CD14-positive monocyte (primary cell): ENCODE measurements around the gene PCDH15. TPM values are rescaled to one million over a fixed set of nuclear protein-coding genes. Genes with fewer than 3 reads are reported as not detected.

Source experiments
- DNase-seq, 3 donors: peaks; one replicate each; pipeline ENCODE4 v3.0.0-alpha.2; 2011 to 2022
- H2AFZ ChIP-seq: 2 replicates; pipeline ENCODE4 v1.6.0; 2012; ENCODE audit warnings: mild to moderate bottlenecking, low read depth, low read length, inconsistent platforms; ENCODE audit not compliant: insufficient read depth, poor library complexity, severe bottlenecking
- H3K27ac ChIP-seq, 2 donors: 1 replicate in 1 of 2; 2 replicates in 1 of 2; pipeline ENCODE4 v1.5.1; 2012 to 2013; ENCODE audit warnings: low read length in 2 of 2, control low read depth in 1 of 2, inconsistent platforms in 1 of 2, low read depth in 1 of 2, mild to moderate bottlenecking in 1 of 2
- H3K27me3 ChIP-seq, 2 donors: one replicate each; pipeline versions ENCODE4 v1.6.0 to v1.6.1; 2011 to 2013; ENCODE audit warnings: low read length in 2 of 2; ENCODE audit not compliant: control insufficient read depth in 2 of 2, insufficient read depth in 2 of 2
- H3K36me3 ChIP-seq, 2 donors: replicated peaks in 1 of 2; 1 replicate in 1 of 2; 2 replicates in 1 of 2; pipeline versions ENCODE4 v1.5.1 to v1.6.1; 2012 to 2013; ENCODE audit warnings: low read length in 2 of 2, control low read depth in 1 of 2, inconsistent platforms in 1 of 2, mild to moderate bottlenecking in 1 of 2; ENCODE audit not compliant: insufficient read depth in 2 of 2, control insufficient read depth in 1 of 2
- H3K4me1 ChIP-seq, 2 donors: 1 replicate in 1 of 2; 2 replicates in 1 of 2; pipeline versions ENCODE4 v1.5.1 to v1.6.1; 2012 to 2013; ENCODE audit warnings: low read length in 2 of 2, control low read depth in 1 of 2, inconsistent platforms in 1 of 2, mild to moderate bottlenecking in 1 of 2, moderate library complexity in 1 of 2; ENCODE audit not compliant: insufficient read depth in 2 of 2, control insufficient read depth in 1 of 2
- H3K4me2 ChIP-seq: replicated peaks from 2 replicates; pipeline ENCODE3; 2012; ENCODE audit warnings: low read length, moderate library complexity, mild to moderate bottlenecking; ENCODE audit not compliant: poor library complexity, severe bottlenecking; ENCODE audit errors: extremely low read depth
- H3K4me3 ChIP-seq, 3 experiments: fragments of 200-600 bp in 1 of 3; sonication (generic) in 1 of 3; replicated peaks in 1 of 3; 1 replicate in 2 of 3; 2 replicates in 1 of 3; pipeline ENCODE4 v1.5.1; 2011 to 2013; ENCODE audit warnings: low read length in 3 of 3, mild to moderate bottlenecking in 3 of 3, control low read depth in 2 of 3, low read depth in 2 of 3, inconsistent platforms in 1 of 3, moderate library complexity in 1 of 3
- H3K79me2 ChIP-seq: 2 replicates; pipeline ENCODE4 v1.6.0; 2012; ENCODE audit warnings: mild to moderate bottlenecking, control low read depth, inconsistent platforms, low read length, moderate library complexity; ENCODE audit not compliant: insufficient read depth
- H3K9ac ChIP-seq: 2 replicates; pipeline ENCODE4 v1.6.0; 2017; ENCODE audit warnings: low read length, mild to moderate bottlenecking; ENCODE audit not compliant: insufficient read depth, poor library complexity, severe bottlenecking
- H3K9me3 ChIP-seq, 2 donors: replicated peaks in 1 of 2; 1 replicate in 1 of 2; 2 replicates in 1 of 2; pipeline versions ENCODE4 v1.5.1 to v1.6.1; 2012 to 2013; ENCODE audit warnings: low read length in 2 of 2, control low read depth in 1 of 2; ENCODE audit not compliant: control insufficient read depth in 1 of 2, insufficient read depth in 1 of 2
- H4K20me1 ChIP-seq: 2 replicates; pipeline ENCODE4 v1.6.0; 2012; ENCODE audit warnings: mild to moderate bottlenecking, low read length, control low read depth, moderate library complexity; ENCODE audit not compliant: insufficient read depth
- H3K27ac Mint-ChIP-seq, 7 donors: one replicate each; pipeline ENCODE4 v1.8.0; 2020; ENCODE audit warnings: mild to moderate bottlenecking in 7 of 7, mixed read lengths in 7 of 7, moderate library complexity in 6 of 7, inconsistent platforms in 2 of 7
- H3K27me3 Mint-ChIP-seq, 3 donors: one replicate each; pipeline ENCODE4 v1.8.0; 2021 to 2022; ENCODE audit warnings: low read depth in 3 of 3, mild to moderate bottlenecking in 3 of 3, mixed read lengths in 3 of 3, moderate library complexity in 3 of 3, inconsistent platforms in 1 of 3
- H3K36me3 Mint-ChIP-seq, 2 donors: one replicate each; pipeline ENCODE4 v1.8.0; 2020; ENCODE audit warnings: mixed read lengths in 2 of 2, inconsistent platforms in 1 of 2, mild to moderate bottlenecking in 1 of 2
- H3K4me1 Mint-ChIP-seq: one replicate; pipeline ENCODE4 v1.8.0; 2020; ENCODE audit warnings: mild to moderate bottlenecking, mixed read lengths
- H3K4me3 Mint-ChIP-seq, 2 donors: one replicate each; pipeline ENCODE4 v1.8.0; 2020; ENCODE audit warnings: mild to moderate bottlenecking in 2 of 2, mixed read lengths in 2 of 2, moderate library complexity in 1 of 2
- H3K9me3 Mint-ChIP-seq, 7 donors: one replicate each; pipeline ENCODE4 v1.8.0; 2020 to 2022; ENCODE audit warnings: mixed read lengths in 7 of 7, mild to moderate bottlenecking in 6 of 7, moderate library complexity in 6 of 7, inconsistent platforms in 2 of 7
- WGBS: methylation state at CpG from one replicate; pipeline ENCODE4 v1.1.5; 2013; ENCODE audit warnings: missing lambda C conversion rate; ENCODE audit not compliant: insufficient coverage; 5-methylcytosine and 5-hydroxymethylcytosine counted together
- intact Hi-C, 2 donors: fragments of 100-400 bp; cut with micrococcal nuclease; formaldehyde crosslinking; loops; one replicate each; pipeline versions ENCODE4 v1.15.0 to v1.15.1; 2023
- polyA plus RNA-seq, 3 donors: library from polyadenylated mRNA; depleted of rRNA in 1 of 3; unstranded in 2 of 3; stranded (reverse) in 1 of 3; fragments of 300-500 nt in 2 of 3; fragments of >200 nt in 1 of 3; fragmentation: Illumina TruSeq in 2 of 3; gene quantifications; 1 replicate in 2 of 3; 2 replicates in 1 of 3; pipeline ENCODE4 v1.2.3, GENCODE V29; 2012 to 2021
- TF ChIP-seq, protein P1 (sequence below): fragments of 200-600 bp; IDR thresholded peaks from one replicate; pipeline ENCODE4 v1.8.0; 2022; ENCODE audit warnings: antibody characterized with exemption, mild to moderate bottlenecking

The PCDH15 gene
- polyA plus RNA-seq, 3 donors: not detected

DNA sequence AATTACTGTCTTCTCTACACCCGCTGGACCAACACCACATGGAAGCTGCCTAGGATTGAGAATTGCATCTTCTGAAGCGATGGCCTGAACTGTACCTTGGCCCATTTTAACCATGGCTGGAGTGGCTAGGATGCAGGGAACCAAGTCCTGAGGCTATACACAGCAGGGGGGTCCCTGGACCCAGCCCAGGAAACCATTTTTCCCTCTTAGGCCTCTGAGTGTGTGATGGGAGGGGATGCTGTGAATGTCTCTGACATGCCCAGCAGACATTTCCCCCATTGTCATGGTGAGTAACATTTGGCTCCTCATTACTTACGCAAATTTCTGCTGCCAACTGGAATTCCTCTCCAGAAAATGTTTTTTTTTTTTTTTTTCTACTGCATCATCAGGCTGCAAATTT is 822.7 kb downstream of the PCDH15 start:
- Histone ChIP-seq H3K27ac (no peak overlapping the region), H3K27me3 (no peaks in the 10 kb centered on the region), H3K9ac (no peak overlapping the region), H3K36me3 (no peaks in the 10 kb centered on the region), H3K4me1 (no peaks in the 10 kb centered on the region), H4K20me1 (no peaks in the 10 kb centered on the region), H2AFZ (no peak overlapping the region), H3K4me3 (no peak overlapping the region), H3K4me2 (no peak overlapping the region), H3K79me2 (no peaks in the 10 kb centered on the region), H3K9me3 (peaks cover 0 to 8% of the 10 kb centered on the region in 2 donors)
- H3K4me1 Mint-ChIP-seq: no peaks in the 10 kb centered on the region
- H3K9me3 Mint-ChIP-seq: peaks cover 0 to 11% (median 3%) of the 10 kb centered on the region in 7 donors
- H3K4me3 Mint-ChIP-seq: no peak overlapping the region
- H3K27me3 Mint-ChIP-seq: no peaks in the 10 kb centered on the region
- intact Hi-C loops: no loop called here
- H3K27ac Mint-ChIP-seq: no peak overlapping the region
- TF ChIP-seq, protein P1, sequence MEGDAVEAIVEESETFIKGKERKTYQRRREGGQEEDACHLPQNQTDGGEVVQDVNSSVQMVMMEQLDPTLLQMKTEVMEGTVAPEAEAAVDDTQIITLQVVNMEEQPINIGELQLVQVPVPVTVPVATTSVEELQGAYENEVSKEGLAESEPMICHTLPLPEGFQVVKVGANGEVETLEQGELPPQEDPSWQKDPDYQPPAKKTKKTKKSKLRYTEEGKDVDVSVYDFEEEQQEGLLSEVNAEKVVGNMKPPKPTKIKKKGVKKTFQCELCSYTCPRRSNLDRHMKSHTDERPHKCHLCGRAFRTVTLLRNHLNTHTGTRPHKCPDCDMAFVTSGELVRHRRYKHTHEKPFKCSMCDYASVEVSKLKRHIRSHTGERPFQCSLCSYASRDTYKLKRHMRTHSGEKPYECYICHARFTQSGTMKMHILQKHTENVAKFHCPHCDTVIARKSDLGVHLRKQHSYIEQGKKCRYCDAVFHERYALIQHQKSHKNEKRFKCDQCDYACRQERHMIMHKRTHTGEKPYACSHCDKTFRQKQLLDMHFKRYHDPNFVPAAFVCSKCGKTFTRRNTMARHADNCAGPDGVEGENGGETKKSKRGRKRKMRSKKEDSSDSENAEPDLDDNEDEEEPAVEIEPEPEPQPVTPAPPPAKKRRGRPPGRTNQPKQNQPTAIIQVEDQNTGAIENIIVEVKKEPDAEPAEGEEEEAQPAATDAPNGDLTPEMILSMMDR: no peak
- DNase-seq: no peak
- H3K36me3 Mint-ChIP-seq: no peaks in the 10 kb centered on the region
- WGBS: 88% methylated on average over 2 of the region's 3 CpGs

DNA sequence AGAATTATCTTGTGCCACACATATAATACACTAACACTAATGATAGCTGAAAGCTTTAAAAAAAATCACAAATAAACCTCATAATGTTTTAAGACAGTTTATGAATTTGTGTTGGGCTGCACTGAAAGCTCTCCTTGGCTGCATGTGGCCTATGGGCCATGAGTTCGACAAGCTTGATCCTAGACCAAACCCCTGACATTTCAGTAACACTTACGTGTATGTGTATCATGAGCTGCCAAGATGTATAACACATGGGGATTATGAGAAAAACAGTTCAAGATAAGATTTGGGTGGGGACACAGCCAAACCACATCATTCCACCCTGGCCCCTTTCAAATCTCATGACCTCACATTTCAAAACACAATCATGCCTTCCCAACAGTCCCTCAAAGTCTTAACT is 823.8 kb downstream of the PCDH15 start:
- no peak overlapping the region for H3K9ac ChIP-seq
- no CpG with 5 or more reads among the region's 2 CpGs for WGBS
- H3K36me3 Mint-ChIP-seq: no peaks in the 10 kb centered on the region

More for the DNA sequence above, 823.8 kb downstream of the PCDH15 start:
- H3K4me3 ChIP-seq: no peak overlapping the region
- H3K27me3 Mint-ChIP-seq: no peaks in the 10 kb centered on the region
- H3K36me3 ChIP-seq: no peaks in the 10 kb centered on the region
- TF ChIP-seq, protein P1: no peak
- H4K20me1 ChIP-seq: no peaks in the 10 kb centered on the region
- DNase-seq: no peak
- no peaks in the 10 kb centered on the region for H3K4me1 Mint-ChIP-seq
- H3K27me3 ChIP-seq: no peaks in the 10 kb centered on the region
- H3K27ac ChIP-seq: no peak overlapping the region
- no peak overlapping the region for H3K4me3 Mint-ChIP-seq
- H3K9me3 Mint-ChIP-seq: peaks cover 0 to 11% (median 3%) of the 10 kb centered on the region in 7 donors
- no peaks in the 10 kb centered on the region for H3K4me1 ChIP-seq
- H3K27ac Mint-ChIP-seq: no peak overlapping the region
- H3K9me3 ChIP-seq: peaks cover 0 to 8% of the 10 kb centered on the region in 2 donors
- no peak overlapping the region for H3K4me2 ChIP-seq
- intact Hi-C loops: no loop called here
- H2AFZ ChIP-seq: no peak overlapping the region
- no peaks in the 10 kb centered on the region for H3K79me2 ChIP-seq
